ENCODE results near the gene ZP1.

DNA sequence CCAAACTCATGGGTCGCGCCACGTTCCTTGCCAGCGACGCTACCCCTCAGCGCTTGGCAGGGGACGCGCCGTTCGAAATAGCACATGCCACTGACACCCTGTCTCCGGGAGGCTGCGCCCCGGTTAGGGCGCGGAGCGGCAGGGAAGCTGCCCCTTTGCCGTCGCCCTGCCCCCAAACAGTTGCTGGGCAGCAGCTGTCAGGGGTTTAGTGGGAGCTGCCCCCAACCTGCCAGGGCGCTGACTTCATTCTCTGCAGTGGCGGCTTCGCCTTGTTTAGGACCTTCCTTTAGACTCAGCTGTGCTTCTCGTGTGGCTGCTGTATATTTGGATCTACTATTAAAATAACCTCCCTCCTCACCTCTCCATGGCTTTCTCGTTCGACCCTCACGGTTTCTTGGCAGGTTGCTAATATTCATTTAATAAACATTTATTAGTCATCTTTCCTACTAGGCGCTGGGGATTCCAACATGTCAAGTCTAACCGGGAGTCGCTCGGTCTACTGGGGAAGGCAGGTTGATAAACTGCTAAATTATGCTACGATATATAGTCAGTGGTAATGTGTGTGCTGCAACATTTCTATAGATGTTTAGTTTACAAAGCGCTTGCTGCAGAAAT is 47.4 kb downstream of the ZP1 start:
- TF ChIP-seq, protein P1, sequence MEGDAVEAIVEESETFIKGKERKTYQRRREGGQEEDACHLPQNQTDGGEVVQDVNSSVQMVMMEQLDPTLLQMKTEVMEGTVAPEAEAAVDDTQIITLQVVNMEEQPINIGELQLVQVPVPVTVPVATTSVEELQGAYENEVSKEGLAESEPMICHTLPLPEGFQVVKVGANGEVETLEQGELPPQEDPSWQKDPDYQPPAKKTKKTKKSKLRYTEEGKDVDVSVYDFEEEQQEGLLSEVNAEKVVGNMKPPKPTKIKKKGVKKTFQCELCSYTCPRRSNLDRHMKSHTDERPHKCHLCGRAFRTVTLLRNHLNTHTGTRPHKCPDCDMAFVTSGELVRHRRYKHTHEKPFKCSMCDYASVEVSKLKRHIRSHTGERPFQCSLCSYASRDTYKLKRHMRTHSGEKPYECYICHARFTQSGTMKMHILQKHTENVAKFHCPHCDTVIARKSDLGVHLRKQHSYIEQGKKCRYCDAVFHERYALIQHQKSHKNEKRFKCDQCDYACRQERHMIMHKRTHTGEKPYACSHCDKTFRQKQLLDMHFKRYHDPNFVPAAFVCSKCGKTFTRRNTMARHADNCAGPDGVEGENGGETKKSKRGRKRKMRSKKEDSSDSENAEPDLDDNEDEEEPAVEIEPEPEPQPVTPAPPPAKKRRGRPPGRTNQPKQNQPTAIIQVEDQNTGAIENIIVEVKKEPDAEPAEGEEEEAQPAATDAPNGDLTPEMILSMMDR (conservative IDR thresholded peaks at IDR 0.05; ENCODE audit: low read depth in 2 of 2): no peak
- TF ChIP-seq POLR2AphosphoS5 (IDR thresholded peaks at IDR 0.05; ENCODE audit: low read depth) (no peak), ZNF114 (CRISPR knock-in tag; IDR thresholded peaks at IDR 0.05) (no peak)

All from GM23338 (cell line).